HepG2 (cell line): ENCODE data around the gene CASS4. TPM values are rescaled to one million over a fixed set of nuclear protein-coding genes. Genes with fewer than 3 reads are reported as not detected.

Experiments used
- AGO1 ChIP-seq: fragments of 200-400 bp; formaldehyde crosslinking; IDR thresholded peaks from 2 replicates; pipeline ENCODE4 v1.6.1; 2017; ENCODE audit warnings: mild to moderate bottlenecking, low read depth, low read length, moderate library complexity; ENCODE audit not compliant: poor library complexity, severe bottlenecking
- ARID3A ChIP-seq: IDR thresholded peaks from 2 replicates; pipeline ENCODE4 v1.6.1; 2012; ENCODE audit warnings: low read depth, low read length, improper control_type of control experiment
- DZIP1 ChIP-seq: sonication (generic); formaldehyde crosslinking; IDR thresholded peaks from 2 replicates; pipeline ENCODE4 v1.5.0; 2020; ENCODE audit warnings: mild to moderate bottlenecking, missing genetic modification reagents
- FOXO4 ChIP-seq: sonication (generic); formaldehyde crosslinking; conservative IDR thresholded peaks from 2 replicates; pipeline ENCODE4 v1.8.1; 2023; ENCODE audit warnings: missing genetic modification reagents
- GATAD2A ChIP-seq: IDR thresholded peaks from 2 replicates; pipeline ENCODE4 v1.6.1; 2016
- HDAC6 ChIP-seq: fragments of 200-600 bp; sonication (generic); IDR thresholded peaks from 2 replicates; pipeline ENCODE4 v1.7.0; 2017; ENCODE audit warnings: mild to moderate bottlenecking, antibody characterized with exemption, low read length, low read depth
- LRRFIP1 ChIP-seq: sonication (generic); formaldehyde crosslinking; conservative IDR thresholded peaks from 2 replicates; pipeline ENCODE4 v1.4.0; 2020; ENCODE audit warnings: missing genetic modification reagents
- MBD4 ChIP-seq: IDR thresholded peaks from 2 replicates; pipeline ENCODE4 v1.6.1; 2012; ENCODE audit warnings: low read length, inconsistent platforms, borderline replicate concordance
- UBTF ChIP-seq: sonication (generic); formaldehyde crosslinking; IDR thresholded peaks from 2 replicates; pipeline ENCODE4 v1.4.0; 2020; ENCODE audit warnings: mild to moderate bottlenecking, missing genetic modification reagents
- ZNF235 ChIP-seq: sonication (generic); formaldehyde crosslinking; IDR thresholded peaks from 2 replicates; pipeline ENCODE4 v1.8.1; 2023; ENCODE audit warnings: mild to moderate bottlenecking, missing genetic modification reagents, borderline replicate concordance
- ZNF256 ChIP-seq: sonication (generic); formaldehyde crosslinking; conservative IDR thresholded peaks from 2 replicates; pipeline ENCODE4 v1.4.0; 2020; ENCODE audit warnings: missing genetic modification reagents
- ZNF296 ChIP-seq: sonication (generic); formaldehyde crosslinking; conservative IDR thresholded peaks from 2 replicates; pipeline ENCODE4 v1.5.0; 2020; ENCODE audit warnings: mild to moderate bottlenecking, missing genetic modification reagents
- ZNF576 ChIP-seq: sonication (generic); formaldehyde crosslinking; IDR thresholded peaks from 2 replicates; pipeline ENCODE4 v1.4.0; 2020; ENCODE audit warnings: mild to moderate bottlenecking, missing genetic modification reagents
- ZNF616 ChIP-seq: sonication (generic); formaldehyde crosslinking; IDR thresholded peaks from 2 replicates; pipeline ENCODE4 v1.5.0; 2020; ENCODE audit warnings: low read depth, mild to moderate bottlenecking, missing genetic modification reagents
- ZNF660 ChIP-seq: sonication (generic); formaldehyde crosslinking; IDR thresholded peaks from 2 replicates; pipeline ENCODE4 v1.5.1; 2020; ENCODE audit warnings: mild to moderate bottlenecking, low read depth, missing genetic modification reagents, borderline replicate concordance
- ZNF775 ChIP-seq: sonication (generic); formaldehyde crosslinking; IDR thresholded peaks from 2 replicates; pipeline ENCODE4 v1.4.0; 2020; ENCODE audit warnings: missing genetic modification reagents, mild to moderate bottlenecking, moderate library complexity, borderline replicate concordance
- ZNF850 ChIP-seq: sonication (generic); formaldehyde crosslinking; conservative IDR thresholded peaks from 2 replicates; pipeline ENCODE4 v1.9.0; 2021; ENCODE audit warnings: mild to moderate bottlenecking, missing genetic modification reagents
- polyA plus RNA-seq, 8 experiments: library from polyadenylated mRNA; depleted of rRNA in 3 of 8; stranded (reverse) in 7 of 8; unstranded in 1 of 8; fragments of >200 nt; fragmentation: Illumina TruSeq in 4 of 8; extraction: Trizol in 4 of 8; gene quantifications; 2 replicates each; pipeline versions ENCODE4 v1.2.1 to v1.2.3, GENCODE V29; 2011 to 2016; ENCODE audit warnings: low read depth in 4 of 8, missing spikeins in 1 of 8, mixed read lengths in 1 of 8; ENCODE audit not compliant: insufficient read depth in 1 of 8
- total RNA-seq, 5 experiments: library from RNA; depleted of rRNA; stranded (reverse); fragments of >200 nt; fragmentation: Illumina TruSeq; extraction: Trizol; gene quantifications; 2 replicates each; pipeline ENCODE4 v1.2.3, GENCODE V29; 2016; ENCODE audit warnings: low read depth in 1 of 5

CASS4 gene
- total and polyA plus RNA-seq, 2 of the 13 experiments (the other 11 are each of a cell fraction or from before 2014, with no cell fraction given), result 0.17 to 0.49 TPM

- TF ChIP-seq MBD4 (no peak), LRRFIP1 (CRISPR knock-in tag) (no peak), GATAD2A (CRISPR knock-in tag) (no peak; the same call in 1 of the 2 replicates), ZNF576 (CRISPR knock-in tag) (no peak), AGO1 (no peak), DZIP1 (CRISPR knock-in tag) (no peak), UBTF (no peak), ZNF256 (CRISPR knock-in tag) (no peak), FOXO4 (CRISPR knock-in tag) (no peak), ZNF850 (CRISPR knock-in tag) (no peak), HDAC6 (no peak), ZNF616 (CRISPR knock-in tag) (no peak), ZNF775 (CRISPR knock-in tag) (no peak), ZNF660 (no peak), ZNF296 (no peak), ZNF235 (CRISPR knock-in tag) (no peak), ARID3A (no peak)
Measured at GRCh38 chr20:56411759-56412472, at the start of gene CASS4 (continued).
